SU-DHL-6 (cell line): ENCODE data around the gene ZNF423.

Experiments used
- H2AFZ ChIP-seq: fragments of 200-600 bp; sonication (generic); 2 replicates; pipeline ENCODE4 v1.6.1; 2014; ENCODE audit warnings: low read depth, mild to moderate bottlenecking, moderate library complexity, mixed read lengths, antibody characterized with exemption, low read length; ENCODE audit not compliant: severe bottlenecking
- H3F3A ChIP-seq: fragments of 200-600 bp; shearing (Covaris generic); 2 replicates; pipeline ENCODE4 v1.6.0; 2016; ENCODE audit warnings: antibody characterized with exemption, mild to moderate bottlenecking; ENCODE audit not compliant: insufficient read depth
- H3K27ac ChIP-seq: fragments of 200-600 bp; sonication (generic); 2 replicates; pipeline ENCODE4 v1.5.1; 2016; ENCODE audit warnings: low read depth, mild to moderate bottlenecking, low read length, moderate library complexity, mixed read lengths
- H3K27me3 ChIP-seq: fragments of 200-600 bp; sonication (generic), shearing (Covaris generic); 2 replicates; pipeline ENCODE4 v1.6.0; 2014; ENCODE audit warnings: mild to moderate bottlenecking, low read length
- H3K36me3 ChIP-seq: fragments of 200-600 bp; sonication (generic); 2 replicates; pipeline ENCODE4 v1.6.1; 2014; ENCODE audit warnings: mild to moderate bottlenecking, low read length, mixed read lengths
- H3K4me2 ChIP-seq: fragments of 300-600, 200-600 bp; shearing (Covaris generic), sonication (generic); 2 replicates; pipeline ENCODE4 v1.6.0; 2014; ENCODE audit warnings: low read length, low read depth, mild to moderate bottlenecking; ENCODE audit not compliant: poor library complexity, severe bottlenecking
- H3K4me3 ChIP-seq: fragments of 200-600 bp; sonication (generic); 2 replicates; pipeline ENCODE4 v1.5.1; 2014; ENCODE audit warnings: antibody characterized with exemption, low read length, mild to moderate bottlenecking, mixed read lengths; ENCODE audit not compliant: insufficient read depth, poor library complexity, severe bottlenecking
- H3K79me2 ChIP-seq: fragments of 200-600 bp; sonication (generic); 2 replicates; pipeline ENCODE4 v1.6.1; 2014; ENCODE audit warnings: mild to moderate bottlenecking, low read length, moderate library complexity; ENCODE audit not compliant: insufficient read depth
- H3K9ac ChIP-seq: fragments of 200-600 bp; sonication (generic); 2 replicates; pipeline ENCODE4 v1.7.0; 2014; ENCODE audit warnings: mild to moderate bottlenecking, low read length
- H3K9me2 ChIP-seq: fragments of 200-600 bp; sonication (generic); replicated peaks from 2 replicates; pipeline ENCODE4 v1.6.1; 2014; ENCODE audit warnings: low read length; ENCODE audit not compliant: insufficient read depth
- H3K9me3 ChIP-seq: fragments of 200-600 bp; sonication (generic); 2 replicates; pipeline ENCODE4 v1.6.1; 2014; ENCODE audit warnings: low read length, mixed read lengths; ENCODE audit not compliant: insufficient read depth
- H4K20me1 ChIP-seq: fragments of 200-600 bp; sonication (generic); 2 replicates; pipeline ENCODE4 v1.6.1; 2014; ENCODE audit warnings: low read depth, mild to moderate bottlenecking, antibody characterized with exemption, low read length, moderate library complexity, mixed read lengths
- CTCF ChIP-seq: fragments of 200-600 bp; sonication (generic); IDR thresholded peaks from one replicate; pipeline ENCODE4 v1.5.1; 2017; ENCODE audit warnings: antibody characterized with exemption, mild to moderate bottlenecking, low read length, moderate library complexity; ENCODE audit not compliant: insufficient read depth, poor library complexity, severe bottlenecking
- EZH2phosphoT487 ChIP-seq: fragments of 200-600 bp; sonication (generic), shearing (Covaris generic); conservative IDR thresholded peaks from 2 replicates; pipeline ENCODE4 v1.6.1; 2018; ENCODE audit warnings: mild to moderate bottlenecking, antibody characterized with exemption, low read length, moderate library complexity, mixed read lengths

The ZNF423 gene

GRCh38 chr16:49487746-49488145 lies 368.2 kb downstream of the ZNF423 start:
- no peaks in the 10 kb centered on the region for H3K36me3 ChIP-seq
- no peaks in the 10 kb centered on the region for H4K20me1 ChIP-seq
- H3K27me3 ChIP-seq, result no peaks in the 10 kb centered on the region
- TF ChIP-seq EZH2phosphoT487 (no peak), CTCF (no peak)
- no peak overlapping the region for H3K4me2 ChIP-seq
- no peaks in the 10 kb centered on the region for H3K79me2 ChIP-seq
- H2AFZ ChIP-seq, result no peak overlapping the region
- no peak overlapping the region for H3K9ac ChIP-seq
- no peaks in the 10 kb centered on the region for H3F3A ChIP-seq
- H3K4me3 ChIP-seq, result no peak overlapping the region
- H3K27ac ChIP-seq, result no peak overlapping the region
- no peaks in the 10 kb centered on the region for H3K9me2 ChIP-seq
- H3K9me3 ChIP-seq, result no peaks in the 10 kb centered on the region

GRCh38 chr16:49486400-49486799 lies 369.5 kb downstream of the ZNF423 start:
- Histone ChIP-seq H3K27me3 (no peaks in the 10 kb centered on the region), H3K27ac (no peak overlapping the region), H4K20me1 (no peaks in the 10 kb centered on the region), H3K79me2 (no peaks in the 10 kb centered on the region), H3K4me2 (no peak overlapping the region), H3K9ac (no peak overlapping the region), H2AFZ (no peak overlapping the region), H3F3A (no peaks in the 10 kb centered on the region), H3K9me2 (no peaks in the 10 kb centered on the region), H3K4me3 (no peak overlapping the region), H3K9me3 (no peaks in the 10 kb centered on the region), H3K36me3 (no peaks in the 10 kb centered on the region)
- TF ChIP-seq EZH2phosphoT487 (no peak), CTCF (no peak)

GRCh38 chr16:49485663-49486062 lies 370.2 kb downstream of the ZNF423 start:
- TF ChIP-seq CTCF (no peak), EZH2phosphoT487 (no peak)
- no peaks in the 10 kb centered on the region for H3F3A ChIP-seq
- no peaks in the 10 kb centered on the region for H4K20me1 ChIP-seq
- no peaks in the 10 kb centered on the region for H3K27me3 ChIP-seq
- H3K79me2 ChIP-seq, result no peaks in the 10 kb centered on the region
- H3K9me2 ChIP-seq, result no peaks in the 10 kb centered on the region
- H3K4me3 ChIP-seq, result no peak overlapping the region
- H3K27ac ChIP-seq, result no peak overlapping the region
- no peaks in the 10 kb centered on the region for H3K36me3 ChIP-seq
- H3K4me2 ChIP-seq, result no peak overlapping the region
- no peak overlapping the region for H3K9ac ChIP-seq
- H2AFZ ChIP-seq, result no peak overlapping the region
- no peaks in the 10 kb centered on the region for H3K9me3 ChIP-seq

GRCh38 chr16:49484936-49485335 lies 371.0 kb downstream of the ZNF423 start:
- Histone ChIP-seq H3K27ac (no peak overlapping the region), H3K9me3 (no peaks in the 10 kb centered on the region), H2AFZ (no peak overlapping the region), H3K9ac (no peak overlapping the region), H3K36me3 (no peaks in the 10 kb centered on the region), H3K79me2 (no peaks in the 10 kb centered on the region), H3F3A (no peaks in the 10 kb centered on the region), H3K4me2 (peak overlapping the region; percentile 49), H3K4me3 (no peak overlapping the region), H3K9me2 (no peaks in the 10 kb centered on the region), H3K27me3 (no peaks in the 10 kb centered on the region), H4K20me1 (no peaks in the 10 kb centered on the region)
- no peak for TF ChIP-seq CTCF
- TF ChIP-seq EZH2phosphoT487, result no peak
